ENCODE measurements around the gene CKLF. TPM values are rescaled to one million over a fixed set of nuclear protein-coding genes. Genes with fewer than 3 reads are reported as not detected.

The CKLF gene
- polyA plus RNA-seq, 3 donors = 285 to 430 (median 374) TPM

DNA sequence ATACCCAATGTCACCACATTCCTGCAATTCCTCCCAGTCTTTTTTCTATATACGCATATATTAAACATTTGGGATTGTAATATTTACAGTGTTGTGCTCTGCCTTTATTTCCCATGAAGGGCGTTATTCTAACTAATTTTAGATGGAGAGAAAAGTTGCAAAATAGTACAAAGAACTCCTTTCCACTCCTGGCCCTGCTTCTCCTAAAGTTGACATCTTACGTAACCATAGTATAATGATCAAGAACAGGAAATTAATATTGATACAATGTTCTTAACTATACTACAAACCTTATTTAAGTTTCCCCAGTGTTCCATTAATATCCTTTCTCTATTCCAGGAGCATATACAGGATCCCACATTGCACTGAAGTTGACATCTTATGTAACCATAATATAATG lies 48.8 kb upstream of the CKLF start:
- peaks cover 24 to 32% of the 10 kb centered on the region in 2 donors for H3K4me1 ChIP-seq (ENCODE audit: control insufficient read depth in 1 of 2, insufficient read depth in 2 of 2, low read length in 2 of 2)
- peak overlapping the region in 1 of 3 experiments; percentile 47 for H3K4me3 ChIP-seq (replicated peaks in 1 of 3; ENCODE audit: low read depth in 2 of 3, low read length in 3 of 3)
- no peak overlapping the region for H2AFZ ChIP-seq (ENCODE audit: insufficient read depth, low read depth, low read length, poor library complexity, severe bottlenecking)
- no peak overlapping the region for H3K9ac ChIP-seq (ENCODE audit: insufficient read depth, low read length, poor library complexity, severe bottlenecking)
- intact Hi-C loops (cut with micrococcal nuclease) = no loop called here
- DNase-seq = no peak
- H3K36me3 ChIP-seq (replicated peaks in 1 of 2; ENCODE audit: control insufficient read depth in 1 of 2, insufficient read depth in 2 of 2, low read length in 2 of 2) = peaks cover 8 to 20% of the 10 kb centered on the region in 2 donors
- H3K27me3 ChIP-seq (ENCODE audit: control insufficient read depth in 2 of 2, insufficient read depth in 2 of 2, low read length in 2 of 2) = no peaks in the 10 kb centered on the region
- no peaks in the 10 kb centered on the region for H3K27me3 Mint-ChIP-seq (ENCODE audit: low read depth in 3 of 3)
- H3K4me1 Mint-ChIP-seq = peaks cover 41% of the 10 kb centered on the region
- TF ChIP-seq CTCF (IDR thresholded peaks at IDR 0.05) = no peak
- peak overlapping the region; percentile 50 for H3K4me2 ChIP-seq (replicated peaks; ENCODE audit: extremely low read depth, low read length, poor library complexity, severe bottlenecking)
- H3K27ac ChIP-seq (ENCODE audit: low read depth in 1 of 2, low read length in 2 of 2) = peak overlapping the region in 1 of 2 donors; percentile 10
- H3K36me3 Mint-ChIP-seq = peaks cover 23 to 29% of the 10 kb centered on the region in 2 donors
- H3K4me3 Mint-ChIP-seq = peak overlapping the region; percentile 21 to 35
- H3K9me3 ChIP-seq (replicated peaks in 1 of 2; ENCODE audit: control insufficient read depth in 1 of 2, insufficient read depth in 1 of 2, low read length in 2 of 2) = no peaks in the 10 kb centered on the region
- no peaks in the 10 kb centered on the region for H3K9me3 Mint-ChIP-seq
- WGBS (ENCODE audit: insufficient coverage) = no CpG with 5 or more reads among the region's 3 CpGs
- no peaks in the 10 kb centered on the region for H4K20me1 ChIP-seq (ENCODE audit: insufficient read depth, low read length)
- no peaks in the 10 kb centered on the region for H3K79me2 ChIP-seq (ENCODE audit: insufficient read depth, low read length)
- peak overlapping the region; percentile 31 to 69 (median 51) for H3K27ac Mint-ChIP-seq

DNA sequence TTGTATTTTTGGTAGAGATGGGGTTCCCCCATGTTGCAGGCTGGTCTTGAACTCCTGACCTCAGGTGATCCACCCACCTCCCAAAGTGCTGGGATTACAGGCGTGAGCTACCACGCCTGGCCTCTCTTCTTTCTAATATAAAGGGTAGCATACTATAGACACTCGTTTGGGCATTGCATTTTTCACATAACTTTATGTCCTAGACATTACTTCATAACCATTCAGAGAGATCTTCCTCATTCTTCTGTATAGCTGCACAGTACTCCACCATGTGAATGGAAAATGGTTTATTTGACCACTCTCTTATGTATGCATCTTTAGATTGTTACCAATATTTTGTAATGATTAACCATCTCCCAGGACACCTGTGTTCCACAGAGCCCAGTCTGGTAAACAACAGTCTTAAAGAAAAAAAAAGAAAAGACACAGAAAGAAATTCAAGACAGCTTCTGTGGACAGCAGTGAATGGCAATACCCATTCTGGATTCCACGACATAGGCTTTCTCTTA lies 44.6 kb upstream of the CKLF start:
- H3K9ac ChIP-seq (ENCODE audit: insufficient read depth, low read length, poor library complexity, severe bottlenecking) = no peak overlapping the region
- DNase-seq = no peak
- peaks cover 53 to 54% of the 10 kb centered on the region in 2 donors for H3K36me3 Mint-ChIP-seq
- no peak overlapping the region for H3K4me3 ChIP-seq (replicated peaks in 1 of 3; ENCODE audit: low read depth in 2 of 3, low read length in 3 of 3)
- H4K20me1 ChIP-seq (ENCODE audit: insufficient read depth, low read length) = no peaks in the 10 kb centered on the region
- no peak overlapping the region for H2AFZ ChIP-seq (ENCODE audit: insufficient read depth, low read depth, low read length, poor library complexity, severe bottlenecking)
- H3K9me3 Mint-ChIP-seq = no peaks in the 10 kb centered on the region
- peak overlapping the region in 1 of 7 donors; percentile 40 for H3K27ac Mint-ChIP-seq
- intact Hi-C loops (cut with micrococcal nuclease) = no loop called here
- WGBS (ENCODE audit: insufficient coverage) = no CpG with 5 or more reads among the region's 4 CpGs
- H3K4me3 Mint-ChIP-seq = no peak overlapping the region
- no peaks in the 10 kb centered on the region for H3K9me3 ChIP-seq (replicated peaks in 1 of 2; ENCODE audit: control insufficient read depth in 1 of 2, insufficient read depth in 1 of 2, low read length in 2 of 2)
- H3K4me2 ChIP-seq (replicated peaks; ENCODE audit: extremely low read depth, low read length, poor library complexity, severe bottlenecking) = no peak overlapping the region
- H3K4me1 Mint-ChIP-seq = peaks cover 40% of the 10 kb centered on the region
- no peaks in the 10 kb centered on the region for H3K27me3 ChIP-seq (ENCODE audit: control insufficient read depth in 2 of 2, insufficient read depth in 2 of 2, low read length in 2 of 2)
- H3K79me2 ChIP-seq (ENCODE audit: insufficient read depth, low read length) = no peaks in the 10 kb centered on the region
- peaks cover 35 to 55% of the 10 kb centered on the region in 2 donors for H3K36me3 ChIP-seq (replicated peaks in 1 of 2; ENCODE audit: control insufficient read depth in 1 of 2, insufficient read depth in 2 of 2, low read length in 2 of 2)
- no peak overlapping the region for H3K27ac ChIP-seq (ENCODE audit: low read depth in 1 of 2, low read length in 2 of 2)
- H3K4me1 ChIP-seq (ENCODE audit: control insufficient read depth in 1 of 2, insufficient read depth in 2 of 2, low read length in 2 of 2) = peaks cover 31 to 37% of the 10 kb centered on the region in 2 donors
- no peak for TF ChIP-seq CTCF (IDR thresholded peaks at IDR 0.05)
- peaks cover 0 to 2% (median 0%) of the 10 kb centered on the region in 3 donors for H3K27me3 Mint-ChIP-seq (ENCODE audit: low read depth in 3 of 3)

Data from CD14-positive monocyte (primary cell).